GM12892 (cell line): Measurements from ENCODE around the gene ZNF416.
A peak's percentile ranks its signal among the peaks of the same experiment; 100 is the strongest.

Source experiments
- POLR2A ChIP-seq: IDR thresholded peaks from 2 replicates; pipeline ENCODE4 v1.6.1; 2011; ENCODE audit warnings: low read depth, low read length, control low read depth
- POLR2AphosphoS5 ChIP-seq: IDR thresholded peaks from 2 replicates; pipeline ENCODE4 v1.6.1; 2011; ENCODE audit warnings: low read depth, low read length, control low read depth

DNA sequence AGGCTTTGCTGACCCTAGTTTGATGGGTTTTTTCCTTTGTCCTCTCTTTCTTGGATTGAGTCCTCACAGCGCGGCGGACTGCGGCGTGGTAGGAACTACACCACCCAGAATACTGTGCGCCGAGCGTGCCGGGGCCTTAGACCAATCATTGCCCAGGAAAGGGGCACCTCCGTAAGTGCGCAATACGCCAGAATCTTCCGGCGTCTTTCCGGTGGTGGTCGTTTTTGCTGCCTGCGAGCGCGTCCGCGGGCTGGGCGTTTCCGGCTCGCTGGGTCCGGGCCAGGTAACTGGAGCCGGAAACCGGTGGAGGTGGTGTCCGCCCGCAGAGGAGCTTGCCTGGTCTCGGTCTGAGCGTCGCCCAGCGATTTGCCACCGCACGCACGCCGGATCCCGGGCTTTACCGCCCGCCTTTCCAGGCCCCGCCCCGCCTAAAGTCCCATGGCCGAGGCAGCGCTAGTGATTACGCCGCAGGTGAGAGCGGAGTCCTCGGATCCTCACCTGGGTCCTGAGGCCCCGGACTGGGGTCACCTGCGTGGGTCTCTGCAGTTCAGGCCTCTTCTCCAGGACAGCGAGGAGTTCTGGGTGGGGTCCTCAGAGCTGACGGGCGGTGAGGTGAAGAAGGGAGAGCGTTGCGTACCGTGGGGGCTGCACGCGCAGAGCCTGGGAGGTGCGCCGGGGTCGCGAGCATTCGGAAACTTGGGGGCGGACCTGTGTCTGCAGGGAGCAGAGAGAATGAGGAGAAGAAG is 51.4 kb downstream of the ZNF416 start, which contains the start of gene ZNF549:
- TF ChIP-seq POLR2A (peak; percentile 80; the same call in 1 of the 2 replicates), POLR2AphosphoS5 (peak; percentile 70)
